ENCODE measurements around the gene FOXN3.

Gene FOXN3

DNA sequence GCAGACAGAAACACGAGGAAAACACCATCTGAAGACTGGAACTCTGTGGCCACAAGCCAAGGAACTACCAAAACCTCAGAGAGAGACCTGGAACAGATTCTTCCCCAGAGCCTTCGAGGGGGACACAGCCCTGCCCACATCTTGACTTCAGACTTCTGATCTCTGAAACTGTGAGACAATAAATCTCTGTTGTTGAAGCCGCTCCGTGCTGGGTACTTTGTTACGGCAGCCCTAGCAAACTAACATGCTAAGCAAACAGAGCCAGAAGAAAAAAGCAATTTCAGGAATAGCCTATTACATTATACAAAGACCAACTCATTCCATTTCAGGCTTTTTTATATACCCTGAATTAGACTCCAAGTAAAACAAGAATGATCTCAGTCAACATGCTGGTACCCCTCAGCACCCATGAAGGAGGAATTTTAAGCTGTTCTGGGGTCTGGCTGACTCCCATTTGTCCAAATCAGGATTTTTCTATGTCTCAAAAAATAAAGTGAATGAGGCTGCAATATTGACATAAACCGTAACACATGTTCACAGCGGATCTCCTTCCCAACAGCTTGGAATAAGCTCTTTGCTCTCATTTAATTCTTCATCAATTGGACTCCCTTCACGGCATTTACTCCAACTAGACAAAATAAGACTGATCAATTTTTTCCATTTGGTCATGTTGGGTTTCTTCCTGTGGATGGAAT lies 190.1 kb downstream of the FOXN3 start:
- DNase-seq (ENCODE audit: extremely low read depth, low read depth): no peak
- TF ChIP-seq, protein P1, sequence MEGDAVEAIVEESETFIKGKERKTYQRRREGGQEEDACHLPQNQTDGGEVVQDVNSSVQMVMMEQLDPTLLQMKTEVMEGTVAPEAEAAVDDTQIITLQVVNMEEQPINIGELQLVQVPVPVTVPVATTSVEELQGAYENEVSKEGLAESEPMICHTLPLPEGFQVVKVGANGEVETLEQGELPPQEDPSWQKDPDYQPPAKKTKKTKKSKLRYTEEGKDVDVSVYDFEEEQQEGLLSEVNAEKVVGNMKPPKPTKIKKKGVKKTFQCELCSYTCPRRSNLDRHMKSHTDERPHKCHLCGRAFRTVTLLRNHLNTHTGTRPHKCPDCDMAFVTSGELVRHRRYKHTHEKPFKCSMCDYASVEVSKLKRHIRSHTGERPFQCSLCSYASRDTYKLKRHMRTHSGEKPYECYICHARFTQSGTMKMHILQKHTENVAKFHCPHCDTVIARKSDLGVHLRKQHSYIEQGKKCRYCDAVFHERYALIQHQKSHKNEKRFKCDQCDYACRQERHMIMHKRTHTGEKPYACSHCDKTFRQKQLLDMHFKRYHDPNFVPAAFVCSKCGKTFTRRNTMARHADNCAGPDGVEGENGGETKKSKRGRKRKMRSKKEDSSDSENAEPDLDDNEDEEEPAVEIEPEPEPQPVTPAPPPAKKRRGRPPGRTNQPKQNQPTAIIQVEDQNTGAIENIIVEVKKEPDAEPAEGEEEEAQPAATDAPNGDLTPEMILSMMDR (IDR thresholded peaks at IDR 0.05; ENCODE audit: low read depth, low read length): no peak

DNA sequence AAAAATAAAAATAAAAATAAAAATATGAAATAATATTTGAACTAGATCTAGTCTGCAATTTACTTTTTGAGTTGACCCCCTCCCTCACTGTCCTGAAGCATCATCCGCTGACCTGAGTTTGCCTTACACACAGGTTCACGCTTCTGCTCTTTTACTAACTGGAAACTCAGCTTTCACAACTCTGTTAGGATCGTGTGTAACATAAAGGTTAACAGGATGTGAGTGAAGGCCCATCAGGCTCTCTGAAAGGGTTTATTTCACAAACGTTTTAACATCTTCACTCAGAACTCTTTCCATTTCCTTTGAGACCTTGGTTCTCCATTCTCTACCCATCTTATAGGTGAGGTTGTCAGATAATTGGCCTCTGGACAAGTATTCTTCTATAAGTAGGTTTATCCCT lies 191.4 kb downstream of the FOXN3 start:
- TF ChIP-seq, protein P1 (IDR thresholded peaks at IDR 0.05; ENCODE audit: low read depth, low read length): no peak
- DNase-seq (ENCODE audit: extremely low read depth, low read depth): no peak

DNA sequence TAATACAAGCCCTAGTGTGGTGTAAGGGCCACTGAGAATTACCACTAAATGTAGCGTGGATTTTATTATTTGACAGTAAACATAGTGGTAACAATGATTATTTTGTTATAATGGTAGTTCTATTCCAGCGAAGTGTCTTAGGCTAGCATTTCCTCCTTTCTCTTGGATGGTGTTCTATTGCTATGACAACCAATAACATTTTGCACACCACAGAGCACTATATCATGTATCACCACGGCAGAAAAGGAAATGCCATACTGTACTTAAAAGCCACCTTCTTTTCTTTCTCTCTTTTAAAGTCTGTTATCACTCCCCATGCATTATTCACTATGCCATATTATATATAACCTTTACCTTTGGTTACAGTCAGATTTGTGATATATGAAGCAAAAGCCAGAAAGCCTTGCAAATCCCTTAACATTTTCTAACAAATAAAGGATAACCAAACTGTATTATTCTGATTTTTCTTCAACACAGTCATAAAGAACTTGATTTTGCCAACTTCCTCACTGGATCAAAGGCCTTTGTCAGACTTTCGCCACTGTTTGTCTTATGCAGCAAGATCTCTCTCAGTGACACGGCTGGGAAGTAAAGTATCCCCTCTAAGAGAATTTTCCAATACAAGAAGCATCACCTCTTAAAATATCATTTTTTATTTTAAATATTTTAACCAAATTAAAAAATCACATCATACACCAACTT lies 195.8 kb downstream of the FOXN3 start:
- TF ChIP-seq, protein P1 (IDR thresholded peaks at IDR 0.05; ENCODE audit: low read depth, low read length): no peak
- peak; percentile 52 for DNase-seq (ENCODE audit: extremely low read depth, low read depth)

DNA sequence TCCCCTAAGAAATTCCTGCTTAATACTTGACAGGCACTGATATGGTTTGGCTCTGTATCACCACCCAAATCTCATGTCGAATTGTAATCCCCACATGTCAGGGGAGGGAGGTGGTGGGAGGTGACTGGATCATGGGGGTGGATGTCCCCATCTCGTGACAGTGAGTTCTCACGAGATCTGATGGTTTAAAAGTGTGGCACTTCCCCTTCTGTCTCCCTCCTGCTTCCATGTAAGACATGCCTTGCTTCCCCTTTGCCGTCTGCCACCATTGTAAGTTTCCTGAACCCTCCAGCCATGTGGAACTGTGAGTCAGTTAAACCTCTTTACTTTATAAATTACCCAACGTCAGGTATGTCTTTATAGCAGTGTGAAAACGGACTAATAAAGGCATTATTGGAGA lies 198.0 kb downstream of the FOXN3 start:
- TF ChIP-seq, protein P1 (IDR thresholded peaks at IDR 0.05; ENCODE audit: low read depth, low read length): no peak

DNA sequence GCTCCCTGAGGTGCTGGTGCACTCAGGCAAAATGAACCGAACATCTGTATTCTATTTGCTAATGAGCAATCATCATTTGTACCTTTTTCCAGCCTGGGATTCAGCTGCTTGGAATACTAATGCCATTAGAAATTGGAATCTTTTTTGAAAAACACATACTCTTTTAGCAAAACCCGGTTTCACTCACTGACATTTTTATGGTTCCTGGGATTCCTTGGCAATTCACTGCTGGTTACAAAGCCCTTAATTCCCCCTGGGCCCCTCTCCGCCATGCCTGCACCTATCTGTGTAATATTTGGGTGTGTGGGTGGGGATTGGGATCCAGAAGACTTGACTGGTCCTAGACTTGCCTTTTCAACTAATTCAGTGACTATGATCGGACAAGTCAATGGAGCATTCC lies 199.1 kb downstream of the FOXN3 start:
- DNase-seq (ENCODE audit: extremely low read depth, low read depth): no peak

More for the DNA sequence above, 198.0 kb downstream of the FOXN3 start:
- no peak for DNase-seq (ENCODE audit: extremely low read depth, low read depth)

DNA sequence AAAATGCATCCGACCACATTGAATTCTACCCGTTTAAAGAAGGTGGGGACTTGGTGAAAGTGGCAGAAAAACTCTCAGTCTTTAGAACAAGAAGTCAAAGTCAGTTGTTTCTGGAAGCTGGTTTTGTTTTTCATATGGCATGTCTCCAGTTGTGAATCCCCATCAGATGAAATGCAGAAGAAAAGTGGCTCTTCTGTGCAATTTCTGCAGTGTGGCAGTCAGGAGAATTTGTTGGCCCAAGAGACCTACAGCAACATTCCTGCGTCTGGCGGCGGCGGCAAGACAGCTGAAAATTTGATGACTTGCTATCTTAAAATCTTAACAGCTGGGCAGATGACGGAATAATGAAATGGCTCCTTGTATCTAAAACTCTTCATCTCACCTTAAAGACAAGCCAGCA lies 201.5 kb downstream of the FOXN3 start:
- DNase-seq (ENCODE audit: extremely low read depth, low read depth): no peak

More for the DNA sequence above, 199.1 kb downstream of the FOXN3 start:
- TF ChIP-seq, protein P1 (IDR thresholded peaks at IDR 0.05; ENCODE audit: low read depth, low read length): no peak

DNA sequence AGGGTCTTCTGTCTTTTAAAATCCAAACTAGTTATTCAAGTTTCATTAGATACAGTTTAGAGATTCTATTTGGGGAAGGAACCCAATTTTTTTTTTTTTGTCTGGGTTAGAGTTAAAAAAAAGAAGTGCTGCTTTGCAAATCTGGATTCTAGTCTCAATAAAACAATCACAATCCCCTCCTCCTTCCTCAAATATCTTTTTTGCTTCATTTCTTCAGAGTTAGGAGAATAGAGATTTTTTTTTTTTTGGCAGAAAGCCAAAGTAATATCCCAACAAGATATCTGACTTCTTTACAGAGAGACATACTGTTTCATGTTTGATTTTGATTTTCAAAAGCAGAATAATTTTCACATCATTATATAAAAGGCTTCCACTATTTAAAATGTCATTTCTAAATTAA lies 201.9 kb downstream of the FOXN3 start:
- no peak for DNase-seq (ENCODE audit: extremely low read depth, low read depth)
- TF ChIP-seq, protein P1 (IDR thresholded peaks at IDR 0.05; ENCODE audit: low read depth, low read length): no peak

More for the DNA sequence above, 201.5 kb downstream of the FOXN3 start:
- TF ChIP-seq, protein P1 (IDR thresholded peaks at IDR 0.05; ENCODE audit: low read depth, low read length): no peak
